Measurements from ENCODE around the gene LYPD6.

Gene LYPD6

GRCh38 chr2:149409506-149409905 lies 79.1 kb downstream of the LYPD6 start:
- TF ChIP-seq, protein P1, sequence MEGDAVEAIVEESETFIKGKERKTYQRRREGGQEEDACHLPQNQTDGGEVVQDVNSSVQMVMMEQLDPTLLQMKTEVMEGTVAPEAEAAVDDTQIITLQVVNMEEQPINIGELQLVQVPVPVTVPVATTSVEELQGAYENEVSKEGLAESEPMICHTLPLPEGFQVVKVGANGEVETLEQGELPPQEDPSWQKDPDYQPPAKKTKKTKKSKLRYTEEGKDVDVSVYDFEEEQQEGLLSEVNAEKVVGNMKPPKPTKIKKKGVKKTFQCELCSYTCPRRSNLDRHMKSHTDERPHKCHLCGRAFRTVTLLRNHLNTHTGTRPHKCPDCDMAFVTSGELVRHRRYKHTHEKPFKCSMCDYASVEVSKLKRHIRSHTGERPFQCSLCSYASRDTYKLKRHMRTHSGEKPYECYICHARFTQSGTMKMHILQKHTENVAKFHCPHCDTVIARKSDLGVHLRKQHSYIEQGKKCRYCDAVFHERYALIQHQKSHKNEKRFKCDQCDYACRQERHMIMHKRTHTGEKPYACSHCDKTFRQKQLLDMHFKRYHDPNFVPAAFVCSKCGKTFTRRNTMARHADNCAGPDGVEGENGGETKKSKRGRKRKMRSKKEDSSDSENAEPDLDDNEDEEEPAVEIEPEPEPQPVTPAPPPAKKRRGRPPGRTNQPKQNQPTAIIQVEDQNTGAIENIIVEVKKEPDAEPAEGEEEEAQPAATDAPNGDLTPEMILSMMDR (IDR thresholded peaks at IDR 0.05; ENCODE audit: low read depth, low read length): no peak
- no peak for TF ChIP-seq MYC (IDR thresholded peaks at IDR 0.05; ENCODE audit: low read depth, low read length)
- H3K4me3 ChIP-seq (ENCODE audit: low read depth, low read length): no peak overlapping the region
- no peak for DNase-seq (ENCODE audit: low read depth)

- DNase-seq (ENCODE audit: low read depth): no peak
- H3K4me3 ChIP-seq (ENCODE audit: low read depth, low read length): no peak overlapping the region
- TF ChIP-seq POLR2A (IDR thresholded peaks at IDR 0.05; ENCODE audit: extremely low read depth, insufficient read length) (no peak), MYC (IDR thresholded peaks at IDR 0.05; ENCODE audit: low read depth, low read length) (no peak)
- TF ChIP-seq, protein P2, sequence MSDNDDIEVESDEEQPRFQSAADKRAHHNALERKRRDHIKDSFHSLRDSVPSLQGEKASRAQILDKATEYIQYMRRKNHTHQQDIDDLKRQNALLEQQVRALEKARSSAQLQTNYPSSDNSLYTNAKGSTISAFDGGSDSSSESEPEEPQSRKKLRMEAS (IDR thresholded peaks at IDR 0.05; ENCODE audit: low read depth, low read length): no peak
- TF ChIP-seq, protein P1 (IDR thresholded peaks at IDR 0.05; ENCODE audit: low read depth, low read length): no peak
Observed at GRCh38 chr2:149410701-149411484, 80.5 kb downstream of the LYPD6 start.

GRCh38 chr2:149413487-149413886 lies 83.1 kb downstream of the LYPD6 start:
- TF ChIP-seq, protein P2 (IDR thresholded peaks at IDR 0.05; ENCODE audit: low read depth, low read length): no peak
- TF ChIP-seq, protein P1 (IDR thresholded peaks at IDR 0.05; ENCODE audit: low read depth, low read length): no peak
- TF ChIP-seq MYC (IDR thresholded peaks at IDR 0.05; ENCODE audit: low read depth, low read length) (no peak), POLR2A (IDR thresholded peaks at IDR 0.05; ENCODE audit: extremely low read depth, insufficient read length) (no peak)
- H3K4me3 ChIP-seq (ENCODE audit: low read depth, low read length): no peak overlapping the region
- DNase-seq (ENCODE audit: low read depth): no peak

GRCh38 chr2:149415086-149415485 lies 84.7 kb downstream of the LYPD6 start:
- H3K4me3 ChIP-seq (ENCODE audit: low read depth, low read length): no peak overlapping the region
- TF ChIP-seq POLR2A (IDR thresholded peaks at IDR 0.05; ENCODE audit: extremely low read depth, insufficient read length) (no peak), MYC (IDR thresholded peaks at IDR 0.05; ENCODE audit: low read depth, low read length) (no peak)
- TF ChIP-seq, protein P2 (IDR thresholded peaks at IDR 0.05; ENCODE audit: low read depth, low read length): no peak
- TF ChIP-seq, protein P1 (IDR thresholded peaks at IDR 0.05; ENCODE audit: low read depth, low read length): no peak
- no peak for DNase-seq (ENCODE audit: low read depth)

DNA sequence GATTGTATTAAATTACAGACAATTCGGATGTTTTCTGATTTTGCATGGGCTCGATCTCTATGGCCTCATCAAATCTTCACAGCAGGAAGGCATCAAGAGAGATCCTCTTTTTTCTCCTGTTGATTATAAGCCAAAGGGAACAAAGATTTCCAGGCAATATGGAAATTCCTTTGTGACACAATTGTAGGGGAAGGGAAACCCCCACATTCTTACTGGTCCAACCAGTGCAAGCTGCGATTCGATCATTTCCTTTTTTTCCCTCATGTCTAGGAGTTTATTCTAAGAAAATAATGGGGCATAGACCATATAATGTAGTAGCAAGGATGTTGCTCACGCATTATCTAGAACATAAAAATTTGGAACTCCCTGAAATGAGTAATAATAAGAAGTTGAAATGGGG lies 87.7 kb downstream of the LYPD6 start:
- TF ChIP-seq POLR2A (IDR thresholded peaks at IDR 0.05; ENCODE audit: extremely low read depth, insufficient read length): no peak
- TF ChIP-seq, protein P1 (IDR thresholded peaks at IDR 0.05; ENCODE audit: low read depth, low read length): no peak
- no peak overlapping the region for H3K4me3 ChIP-seq (ENCODE audit: low read depth, low read length)
- DNase-seq (ENCODE audit: low read depth): no peak

All from NB4 (cell line).